Measurements from ENCODE around the gene ATP1A2. TPM values are rescaled to one million over a fixed set of nuclear protein-coding genes. Genes with fewer than 3 reads are reported as not detected.

Gene ATP1A2
- polyA plus RNA-seq, 5 donors = 6.4 to 15.2 (median 13.6) TPM

- DNase-seq = no peak
These were observed 29.4 kb downstream of the ATP1A2 start for GRCh38 chr1:160144921-160145320.

GRCh38 chr1:160146107-160146506 lies 30.5 kb downstream of the ATP1A2 start:
- DNase-seq = no peak

GRCh38 chr1:160148121-160148520 lies 32.6 kb downstream of the ATP1A2 start:
- no peak for DNase-seq

- no peak for DNase-seq
These were observed 33.7 kb downstream of the ATP1A2 start for GRCh38 chr1:160149233-160149632.

- no peak for DNase-seq
These were observed 34.2 kb downstream of the ATP1A2 start for GRCh38 chr1:160149716-160150115.

- DNase-seq = no peak
These were observed 35.7 kb downstream of the ATP1A2 start, which contains the start of gene ATP1A4 for GRCh38 chr1:160151303-160151702. Gene ATP1A4 (plus strand): TSS chr1:160151603. CDS start chr1:160152041, 438 bp downstream.

GRCh38 chr1:160154790-160155189 lies 39.2 kb downstream of the ATP1A2 start:
- no peak for DNase-seq

- no peak for DNase-seq
These were observed 40.8 kb downstream of the ATP1A2 start for GRCh38 chr1:160156361-160156760.

- no peak for DNase-seq
These were observed 41.6 kb downstream of the ATP1A2 start for GRCh38 chr1:160157174-160157573.

GRCh38 chr1:160158031-160158430 lies 42.5 kb downstream of the ATP1A2 start:
- DNase-seq = no peak

GRCh38 chr1:160158534-160158933 lies 43.0 kb downstream of the ATP1A2 start:
- DNase-seq = no peak

GRCh38 chr1:160159846-160160245 lies 44.3 kb downstream of the ATP1A2 start:
- peak; percentile 32 to 33 for DNase-seq

- peak in 1 of 2 donors; percentile 27 for DNase-seq
These were observed 46.6 kb downstream of the ATP1A2 start for GRCh38 chr1:160161965-160162705.

- no peak for DNase-seq
These were observed 47.4 kb downstream of the ATP1A2 start for GRCh38 chr1:160162931-160163330.

- no peak for DNase-seq
These were observed 48.1 kb downstream of the ATP1A2 start for GRCh38 chr1:160163615-160164014.

- no peak for DNase-seq
These were observed 48.6 kb downstream of the ATP1A2 start for GRCh38 chr1:160164121-160164520.

GRCh38 chr1:160166166-160166868 lies 50.8 kb downstream of the ATP1A2 start:
- DNase-seq = no peak

GRCh38 chr1:160167056-160167455 lies 51.5 kb downstream of the ATP1A2 start:
- DNase-seq = no peak

GRCh38 chr1:160167580-160167979 lies 52.0 kb downstream of the ATP1A2 start:
- DNase-seq = no peak

GRCh38 chr1:160168016-160168415 lies 52.5 kb downstream of the ATP1A2 start:
- DNase-seq = no peak

- DNase-seq = no peak
These were observed 53.2 kb downstream of the ATP1A2 start for GRCh38 chr1:160168609-160169369.
